ENCODE results near the gene CERS6.

CERS6 gene

DNA sequence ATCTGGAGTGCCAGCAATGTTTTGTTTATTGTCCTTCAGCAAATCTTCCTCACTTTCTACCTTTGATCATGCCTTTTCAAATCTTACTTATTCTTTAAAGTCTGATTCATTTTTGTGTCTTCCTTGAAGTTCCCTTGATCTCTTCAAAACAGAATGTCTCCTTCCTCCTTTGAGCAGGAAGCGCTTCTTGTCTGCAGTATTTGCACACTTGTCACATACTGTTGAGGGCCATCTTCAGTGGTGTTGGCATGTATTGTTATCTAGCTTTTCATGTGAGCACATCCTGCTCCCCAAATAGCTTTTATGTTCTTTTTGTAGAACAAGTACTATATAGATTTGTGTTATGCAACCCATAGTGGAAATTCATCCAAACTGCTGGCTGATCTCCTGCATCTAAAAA lies 5.9 kb upstream of the CERS6 start:
- Histone ChIP-seq H3K79me2 (no peaks in the 10 kb centered on the region), H2AFZ (no peak overlapping the region), H3K9ac (no peak overlapping the region), H3K36me3 (ENCODE audit: control insufficient read depth, insufficient read depth, low read length) (no peaks in the 10 kb centered on the region), H3K4me1 (no peaks in the 10 kb centered on the region), H3K4me3 (ENCODE audit: low read depth, low read length) (no peak overlapping the region), H3K27me3 (ENCODE audit: control insufficient read depth, insufficient read depth, low read length) (no peaks in the 10 kb centered on the region), H3K4me2 (ENCODE audit: low read length) (no peak overlapping the region), H3K9me3 (ENCODE audit: control insufficient read depth, low read length) (no peaks in the 10 kb centered on the region), H3K27ac (no peak overlapping the region)
- TF ChIP-seq CTCF (IDR thresholded peaks at IDR 0.05) = no peak

DNA sequence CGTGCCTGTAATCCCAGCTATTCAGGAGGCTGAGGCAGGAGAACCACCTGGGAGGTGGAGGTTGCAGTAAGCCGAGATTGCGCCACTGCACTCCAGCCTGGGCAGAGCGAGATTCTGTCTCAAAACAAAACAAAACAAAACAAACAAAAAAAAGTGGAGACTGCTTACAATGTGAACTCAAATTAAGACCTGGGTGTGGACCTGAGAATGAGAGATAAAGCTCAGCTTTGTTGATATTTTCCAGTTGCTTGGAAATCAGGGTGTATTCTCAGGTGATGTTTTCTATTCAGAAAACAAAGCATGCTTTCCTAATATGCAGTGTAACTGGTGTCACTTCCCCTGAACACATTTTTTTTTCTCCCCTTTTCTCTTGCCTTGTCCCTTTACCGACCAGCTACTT lies 5.3 kb upstream of the CERS6 start:
- no peaks in the 10 kb centered on the region for H3K36me3 ChIP-seq (ENCODE audit: control insufficient read depth, insufficient read depth, low read length)
- no peak for TF ChIP-seq CTCF (IDR thresholded peaks at IDR 0.05)
- H3K9ac ChIP-seq = no peak overlapping the region
- H3K9me3 ChIP-seq (ENCODE audit: control insufficient read depth, low read length) = no peaks in the 10 kb centered on the region
- H3K4me1 ChIP-seq = no peaks in the 10 kb centered on the region
- no peak overlapping the region for H3K4me2 ChIP-seq (ENCODE audit: low read length)
- H3K27ac ChIP-seq = no peak overlapping the region
- H2AFZ ChIP-seq = no peak overlapping the region
- H3K79me2 ChIP-seq = no peaks in the 10 kb centered on the region
- H3K27me3 ChIP-seq (ENCODE audit: control insufficient read depth, insufficient read depth, low read length) = no peaks in the 10 kb centered on the region
- H3K4me3 ChIP-seq (ENCODE audit: low read depth, low read length) = no peak overlapping the region

DNA sequence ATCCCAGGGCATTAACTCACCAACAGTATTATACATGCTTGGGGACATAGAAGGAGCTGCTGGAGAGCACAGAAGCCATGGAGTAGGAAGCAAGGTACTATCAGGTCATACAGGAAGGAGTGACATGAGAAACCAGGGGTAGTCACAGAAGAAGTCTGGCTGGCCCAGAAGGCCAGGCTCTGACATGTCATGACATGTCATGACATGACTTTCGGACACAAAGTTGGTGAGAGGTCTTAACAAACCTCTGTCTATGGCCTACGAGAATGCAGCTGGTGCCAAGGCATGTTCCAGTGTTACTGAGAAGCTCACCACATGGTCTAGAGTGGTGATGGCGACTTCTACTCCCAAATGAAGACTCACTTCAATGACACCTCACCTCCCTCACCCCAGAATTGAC lies 3.3 kb upstream of the CERS6 start:
- H3K4me2 ChIP-seq (ENCODE audit: low read length) = no peak overlapping the region
- no peak for TF ChIP-seq CTCF (IDR thresholded peaks at IDR 0.05)
- H3K4me3 ChIP-seq (ENCODE audit: low read depth, low read length) = no peak overlapping the region
- H3K27ac ChIP-seq = no peak overlapping the region
- H3K9me3 ChIP-seq (ENCODE audit: control insufficient read depth, low read length) = no peaks in the 10 kb centered on the region
- H3K27me3 ChIP-seq (ENCODE audit: control insufficient read depth, insufficient read depth, low read length) = no peaks in the 10 kb centered on the region
- no peak overlapping the region for H3K9ac ChIP-seq
- H2AFZ ChIP-seq = no peak overlapping the region
- no peaks in the 10 kb centered on the region for H3K36me3 ChIP-seq (ENCODE audit: control insufficient read depth, insufficient read depth, low read length)
- H3K79me2 ChIP-seq = no peaks in the 10 kb centered on the region
- no peaks in the 10 kb centered on the region for H3K4me1 ChIP-seq

GRCh38 chr2:168453404-168453803 lies 2.7 kb upstream of the CERS6 start:
- Histone ChIP-seq H3K4me3 (ENCODE audit: low read depth, low read length) (no peak overlapping the region), H3K9me3 (ENCODE audit: control insufficient read depth, low read length) (no peaks in the 10 kb centered on the region), H3K79me2 (peaks cover 2% of the 10 kb centered on the region), H3K4me1 (peaks cover 3% of the 10 kb centered on the region), H3K4me2 (ENCODE audit: low read length) (no peak overlapping the region), H2AFZ (no peak overlapping the region), H3K36me3 (ENCODE audit: control insufficient read depth, insufficient read depth, low read length) (no peaks in the 10 kb centered on the region), H3K27me3 (ENCODE audit: control insufficient read depth, insufficient read depth, low read length) (no peaks in the 10 kb centered on the region), H3K27ac (no peak overlapping the region), H3K9ac (no peak overlapping the region)
- no peak for TF ChIP-seq CTCF (IDR thresholded peaks at IDR 0.05)

DNA sequence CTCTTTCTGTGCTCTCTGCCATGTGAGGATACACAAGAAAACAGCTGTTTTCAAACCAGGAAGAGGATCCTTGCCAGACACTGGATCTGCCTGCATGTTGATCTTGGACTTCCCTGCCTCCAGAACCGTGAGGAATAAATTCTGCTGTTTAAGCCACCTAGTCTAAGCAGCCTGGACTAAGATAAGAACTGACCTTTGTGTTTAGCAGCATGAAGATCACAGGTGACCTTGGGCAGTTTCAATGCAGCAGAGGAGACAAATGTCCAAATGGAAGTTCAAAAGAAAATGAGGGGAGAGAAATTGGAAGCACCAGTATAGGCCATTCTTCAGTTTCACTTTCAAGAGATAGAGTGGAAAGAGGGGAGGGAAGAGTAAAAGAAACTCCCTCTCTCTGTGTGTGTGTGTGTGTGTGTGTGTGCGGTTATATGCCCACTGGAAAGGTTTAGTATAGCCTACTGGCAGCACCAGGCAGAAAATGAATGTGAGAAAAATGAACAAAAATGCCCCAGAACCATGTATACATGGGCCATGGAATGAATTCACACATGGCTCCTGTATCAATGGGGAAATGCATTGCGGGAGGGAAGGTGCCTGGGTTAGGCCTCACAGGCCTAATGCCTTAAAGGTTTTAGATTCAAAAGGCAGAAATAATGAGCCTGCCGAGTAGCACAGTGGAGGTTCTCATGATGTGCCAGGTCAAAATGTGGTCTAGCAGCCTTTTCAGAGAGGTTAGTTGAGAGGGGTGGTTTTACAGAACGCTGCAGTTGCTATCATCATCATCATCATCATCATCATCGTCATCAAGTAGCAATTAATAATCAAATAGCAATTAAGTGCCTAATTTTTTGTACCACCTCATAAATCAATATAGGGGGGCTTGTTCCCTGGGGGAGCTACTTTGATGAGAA lies 1.1 kb upstream of the CERS6 start:
- Histone ChIP-seq H3K27ac (no peak overlapping the region), H3K4me2 (ENCODE audit: low read length) (peak overlapping the region; percentile 85), H3K27me3 (ENCODE audit: control insufficient read depth, insufficient read depth, low read length) (no peaks in the 10 kb centered on the region), H3K4me3 (ENCODE audit: low read depth, low read length) (peak overlapping the region; percentile 70), H3K9me3 (ENCODE audit: control insufficient read depth, low read length) (no peaks in the 10 kb centered on the region), H3K79me2 (peaks cover 6% of the 10 kb centered on the region), H3K4me1 (peaks cover 4% of the 10 kb centered on the region), H3K9ac (no peak overlapping the region), H3K36me3 (ENCODE audit: control insufficient read depth, insufficient read depth, low read length) (no peaks in the 10 kb centered on the region), H2AFZ (peak overlapping the region; percentile 98)
- TF ChIP-seq CTCF (IDR thresholded peaks at IDR 0.05) = no peak

Measured in parathyroid adenoma (tissue), 2 donors.